Sciatic nerve (tissue), 2 donors: ENCODE data around the gene LRATD1. TPM values are rescaled to one million over a fixed set of nuclear protein-coding genes. Genes with fewer than 3 reads are reported as not detected.

Experiments
- ATAC-seq: fragments of 200-7000 bp; cut with Tn5 transposase; one replicate; pipeline ENCODE4 v1.9.1; 2020; ENCODE audit warnings: mild to moderate bottlenecking, moderate library complexity
- DNase-seq: peaks from one replicate; pipeline ENCODE4 v3.0.0-alpha.2; 2020; ENCODE audit warnings: low spot score
- intact Hi-C: fragments of 100-400 bp; cut with DNase I; formaldehyde crosslinking; loops from one replicate; pipeline ENCODE4 v1.14.2; 2022
- total RNA-seq: library from RNA; stranded (reverse); fragmentation: NEBNext Ultra II Directional; extraction: Animal tissue kit (Norgen Biotek cat#: 25700); gene quantifications from one replicate; pipeline ENCODE4 v1.2.1, GENCODE V29; 2021
- donor health status: DM: no; HTN: no; CAD: no.
- donor health status: DM: no; HTN: no; CAD: no.

The LRATD1 gene
- total RNA-seq, 1 donor from 2014 or later = 3.0 TPM

- ATAC-seq (peak; percentile 41), DNase-seq (no peak)
- intact Hi-C loops = no loop called here
These were observed 46.2 kb downstream of the LRATD1 start for GRCh38 chr2:14678761-14679160.

GRCh38 chr2:14681608-14682007, 49.1 kb downstream of the LRATD1 start:
- intact Hi-C loops = no loop called here
- ATAC-seq (no peak), DNase-seq (no peak)
